SU-DHL-6 (cell line): ENCODE measurements around the gene PTH.

Experiments used
- H2AFZ ChIP-seq: fragments of 200-600 bp; sonication (generic); 2 replicates; pipeline ENCODE4 v1.6.1; 2014; ENCODE audit warnings: low read depth, mild to moderate bottlenecking, moderate library complexity, mixed read lengths, antibody characterized with exemption, low read length; ENCODE audit not compliant: severe bottlenecking
- H3F3A ChIP-seq: fragments of 200-600 bp; shearing (Covaris generic); 2 replicates; pipeline ENCODE4 v1.6.0; 2016; ENCODE audit warnings: antibody characterized with exemption, mild to moderate bottlenecking; ENCODE audit not compliant: insufficient read depth
- H3K27ac ChIP-seq: fragments of 200-600 bp; sonication (generic); 2 replicates; pipeline ENCODE4 v1.5.1; 2016; ENCODE audit warnings: low read depth, mild to moderate bottlenecking, low read length, moderate library complexity, mixed read lengths
- H3K27me3 ChIP-seq: fragments of 200-600 bp; sonication (generic), shearing (Covaris generic); 2 replicates; pipeline ENCODE4 v1.6.0; 2014; ENCODE audit warnings: mild to moderate bottlenecking, low read length
- H3K36me3 ChIP-seq: fragments of 200-600 bp; sonication (generic); 2 replicates; pipeline ENCODE4 v1.6.1; 2014; ENCODE audit warnings: mild to moderate bottlenecking, low read length, mixed read lengths
- H3K4me2 ChIP-seq: fragments of 300-600, 200-600 bp; shearing (Covaris generic), sonication (generic); 2 replicates; pipeline ENCODE4 v1.6.0; 2014; ENCODE audit warnings: low read length, low read depth, mild to moderate bottlenecking; ENCODE audit not compliant: poor library complexity, severe bottlenecking
- H3K4me3 ChIP-seq: fragments of 200-600 bp; sonication (generic); 2 replicates; pipeline ENCODE4 v1.5.1; 2014; ENCODE audit warnings: antibody characterized with exemption, low read length, mild to moderate bottlenecking, mixed read lengths; ENCODE audit not compliant: insufficient read depth, poor library complexity, severe bottlenecking
- H3K79me2 ChIP-seq: fragments of 200-600 bp; sonication (generic); 2 replicates; pipeline ENCODE4 v1.6.1; 2014; ENCODE audit warnings: mild to moderate bottlenecking, low read length, moderate library complexity; ENCODE audit not compliant: insufficient read depth
- H3K9ac ChIP-seq: fragments of 200-600 bp; sonication (generic); 2 replicates; pipeline ENCODE4 v1.7.0; 2014; ENCODE audit warnings: mild to moderate bottlenecking, low read length
- H3K9me2 ChIP-seq: fragments of 200-600 bp; sonication (generic); replicated peaks from 2 replicates; pipeline ENCODE4 v1.6.1; 2014; ENCODE audit warnings: low read length; ENCODE audit not compliant: insufficient read depth
- H3K9me3 ChIP-seq: fragments of 200-600 bp; sonication (generic); 2 replicates; pipeline ENCODE4 v1.6.1; 2014; ENCODE audit warnings: low read length, mixed read lengths; ENCODE audit not compliant: insufficient read depth
- H4K20me1 ChIP-seq: fragments of 200-600 bp; sonication (generic); 2 replicates; pipeline ENCODE4 v1.6.1; 2014; ENCODE audit warnings: low read depth, mild to moderate bottlenecking, antibody characterized with exemption, low read length, moderate library complexity, mixed read lengths
- CTCF ChIP-seq: fragments of 200-600 bp; sonication (generic); IDR thresholded peaks from one replicate; pipeline ENCODE4 v1.5.1; 2017; ENCODE audit warnings: antibody characterized with exemption, mild to moderate bottlenecking, low read length, moderate library complexity; ENCODE audit not compliant: insufficient read depth, poor library complexity, severe bottlenecking
- EZH2phosphoT487 ChIP-seq: fragments of 200-600 bp; sonication (generic), shearing (Covaris generic); conservative IDR thresholded peaks from 2 replicates; pipeline ENCODE4 v1.6.1; 2018; ENCODE audit warnings: mild to moderate bottlenecking, antibody characterized with exemption, low read length, moderate library complexity, mixed read lengths

PTH gene

DNA sequence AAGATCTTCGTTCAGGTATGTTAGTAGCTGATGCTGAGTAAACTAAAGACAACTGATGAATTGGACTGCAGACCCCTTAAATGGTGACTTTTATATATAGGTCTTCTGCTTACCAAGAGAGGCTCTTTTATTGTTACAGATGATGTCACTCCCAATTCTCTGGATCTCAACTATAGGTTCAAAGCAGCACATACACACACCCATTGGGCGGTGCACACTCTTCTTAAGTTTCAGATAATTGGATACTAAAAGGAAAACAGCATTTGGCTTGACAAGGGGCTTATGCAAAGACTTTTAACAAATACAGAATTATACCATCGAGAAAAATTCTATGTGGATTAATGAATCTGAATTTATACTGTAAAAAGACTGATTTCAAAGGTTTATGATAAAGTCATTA, at the start of gene PTH:
Gene PTH (minus strand): TSS at position 69 of the 400 bp plus-strand sequence. CDS start 3,142 bp downstream, outside the sequence.
- Histone ChIP-seq H2AFZ (no peak within 1 kb of the TSS), H3K9me2 (no peaks in the 10 kb centered on the region), H3K36me3 (no peaks in the 10 kb centered on the region), H3K9me3 (no peaks in the 10 kb centered on the region), H3K4me3 (no peak within 1 kb of the TSS), H3K27ac (no peak within 1 kb of the TSS), H3K9ac (no peak within 1 kb of the TSS), H4K20me1 (no peaks in the 10 kb centered on the region), H3K4me2 (no peak within 1 kb of the TSS), H3K79me2 (no peaks in the 10 kb centered on the region), H3K27me3 (no peaks in the 10 kb centered on the region), H3F3A (no peaks in the 10 kb centered on the region)
- TF ChIP-seq EZH2phosphoT487 (no peak), CTCF (no peak)

DNA sequence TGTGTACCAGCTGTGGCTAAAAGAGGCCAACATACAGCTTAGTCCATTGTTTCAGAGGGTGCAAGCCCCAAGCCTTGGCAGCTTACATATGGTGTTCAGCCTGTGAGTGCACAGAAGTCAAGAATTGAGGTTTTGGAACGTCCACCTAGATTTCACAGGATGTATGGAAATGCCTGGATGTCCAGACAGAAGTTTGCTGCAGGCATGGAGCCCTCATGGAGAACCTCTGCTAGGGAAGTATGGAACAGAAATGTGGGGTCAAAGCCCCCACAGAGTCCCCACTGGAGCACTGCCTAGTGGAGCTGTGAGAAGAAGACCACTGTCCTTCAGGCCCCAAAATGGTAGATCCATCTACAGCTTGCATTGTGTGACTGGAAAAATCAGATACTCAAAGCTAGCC, 42.2 kb upstream of the PTH start:
- Histone ChIP-seq H3K9ac (no peak overlapping the region), H3K36me3 (no peaks in the 10 kb centered on the region), H3K4me3 (no peak overlapping the region), H3K9me3 (peaks cover 12% of the 10 kb centered on the region; the same call in 1 of the 2 replicates), H3F3A (no peaks in the 10 kb centered on the region), H3K9me2 (no peaks in the 10 kb centered on the region), H3K27me3 (no peaks in the 10 kb centered on the region), H3K79me2 (no peaks in the 10 kb centered on the region), H3K27ac (no peak overlapping the region), H3K4me2 (no peak overlapping the region), H4K20me1 (no peaks in the 10 kb centered on the region), H2AFZ (no peak overlapping the region)
- no peak for TF ChIP-seq EZH2phosphoT487

DNA sequence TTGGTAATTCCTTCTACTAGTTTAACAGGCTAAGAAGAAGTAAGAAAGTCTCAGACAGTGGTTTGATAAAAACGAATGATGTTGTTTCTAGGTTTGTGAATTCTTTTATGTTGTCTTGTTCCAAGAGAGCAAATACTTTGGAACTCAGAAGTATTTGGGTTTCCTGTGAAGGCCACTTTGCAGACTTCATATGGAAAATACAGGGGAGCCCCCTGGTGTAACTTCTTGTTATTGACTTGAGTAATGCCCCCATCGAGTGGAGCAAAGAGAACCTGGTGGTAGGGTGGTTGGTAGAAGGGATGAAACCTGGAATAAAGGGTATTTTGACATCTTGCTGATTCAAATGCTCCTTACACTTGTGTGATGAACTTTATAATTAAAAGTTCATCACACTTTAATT, 40.0 kb upstream of the PTH start:
- TF ChIP-seq EZH2phosphoT487, result no peak
- TF ChIP-seq CTCF, result peak; percentile 14
- H3F3A ChIP-seq, result no peaks in the 10 kb centered on the region
- no peaks in the 10 kb centered on the region for H3K9me2 ChIP-seq
- H3K27ac ChIP-seq, result no peak overlapping the region
- no peaks in the 10 kb centered on the region for H3K36me3 ChIP-seq
- no peaks in the 10 kb centered on the region for H3K27me3 ChIP-seq
- no peak overlapping the region for H3K4me3 ChIP-seq
- H4K20me1 ChIP-seq, result no peaks in the 10 kb centered on the region
- no peak overlapping the region for H3K4me2 ChIP-seq
- no peak overlapping the region for H2AFZ ChIP-seq
- H3K79me2 ChIP-seq, result no peaks in the 10 kb centered on the region
- H3K9ac ChIP-seq, result no peak overlapping the region
- peaks cover 12% of the 10 kb centered on the region; the same call in 1 of the 2 replicates for H3K9me3 ChIP-seq

DNA sequence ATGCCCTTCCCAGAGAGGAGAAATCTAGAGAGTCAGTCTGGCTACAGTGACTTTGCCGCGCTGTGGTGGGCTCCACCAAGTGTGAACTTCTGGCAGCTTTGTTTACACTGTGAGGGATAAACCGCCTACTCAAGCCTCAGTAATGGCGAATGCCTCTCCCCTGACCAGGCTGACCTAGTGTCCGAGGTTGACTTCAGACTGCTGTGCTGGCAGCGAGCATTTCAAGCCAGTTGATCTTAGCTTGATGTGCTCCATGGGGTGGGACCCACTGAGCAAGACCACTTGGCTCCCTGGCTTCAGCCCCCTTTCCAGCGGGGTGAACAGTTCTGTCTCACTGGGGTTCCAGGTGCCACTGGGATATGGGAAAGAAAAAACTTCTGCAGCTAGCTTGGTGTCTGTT, 38.6 kb upstream of the PTH start:
- no peak for TF ChIP-seq EZH2phosphoT487
- no peak for TF ChIP-seq CTCF
- H2AFZ ChIP-seq, result no peak overlapping the region
- no peaks in the 10 kb centered on the region for H3K36me3 ChIP-seq
- no peak overlapping the region for H3K9ac ChIP-seq
- no peak overlapping the region for H3K4me3 ChIP-seq
- H3K79me2 ChIP-seq, result no peaks in the 10 kb centered on the region
- H3F3A ChIP-seq, result no peaks in the 10 kb centered on the region
- H3K27me3 ChIP-seq, result no peaks in the 10 kb centered on the region
- H3K27ac ChIP-seq, result no peak overlapping the region
- H3K4me2 ChIP-seq, result no peak overlapping the region
- H3K9me3 ChIP-seq, result peaks cover 12% of the 10 kb centered on the region; the same call in 1 of the 2 replicates
- H3K9me2 ChIP-seq, result no peaks in the 10 kb centered on the region
- no peaks in the 10 kb centered on the region for H4K20me1 ChIP-seq
